HG02610 (cell line): ENCODE data around the gene SLC29A4.
"Not testable (repeated sequence)": the region's sequence is repeated elsewhere in the genome, so short reads cannot be mapped to it uniquely, and the experiment has no call there.

Source experiments
- ATAC-seq: cut with Tn5 transposase; IDR thresholded peaks from one replicate; pipeline ENCODE4 v1.9.1; 2021; ENCODE audit warnings: mild to moderate bottlenecking, moderate library complexity; ENCODE audit not compliant: unreplicated experiment

Gene SLC29A4

DNA sequence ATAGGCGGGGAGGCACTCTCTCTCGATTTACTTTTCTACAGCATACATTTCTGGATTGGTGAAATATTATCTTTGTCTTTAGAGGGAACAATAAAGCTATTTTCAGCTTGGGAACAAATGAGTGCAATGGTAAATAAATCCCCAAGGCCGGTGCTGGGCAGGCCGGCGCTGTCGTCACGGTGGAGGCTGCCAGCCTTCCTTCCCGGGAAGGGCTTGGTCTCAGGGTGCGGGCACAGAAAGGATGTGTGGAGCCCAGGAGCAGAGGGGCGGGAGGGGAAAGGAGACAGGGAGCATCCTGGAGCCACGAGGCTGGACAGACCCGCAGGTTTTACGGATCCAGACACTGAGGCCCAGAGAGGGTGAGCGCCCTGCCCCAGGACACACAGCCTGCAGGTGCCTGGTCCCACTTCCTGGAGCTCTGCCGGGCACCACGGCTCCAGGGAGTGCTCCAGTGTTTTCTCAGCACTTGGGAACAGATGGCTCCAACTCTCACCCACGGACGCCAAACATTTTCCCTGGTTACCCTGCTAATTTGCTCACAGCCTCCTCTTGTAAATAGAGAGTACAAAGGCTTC, 8.8 kb upstream of the SLC29A4 start:
- ATAC-seq, result not testable (repeated sequence)

DNA sequence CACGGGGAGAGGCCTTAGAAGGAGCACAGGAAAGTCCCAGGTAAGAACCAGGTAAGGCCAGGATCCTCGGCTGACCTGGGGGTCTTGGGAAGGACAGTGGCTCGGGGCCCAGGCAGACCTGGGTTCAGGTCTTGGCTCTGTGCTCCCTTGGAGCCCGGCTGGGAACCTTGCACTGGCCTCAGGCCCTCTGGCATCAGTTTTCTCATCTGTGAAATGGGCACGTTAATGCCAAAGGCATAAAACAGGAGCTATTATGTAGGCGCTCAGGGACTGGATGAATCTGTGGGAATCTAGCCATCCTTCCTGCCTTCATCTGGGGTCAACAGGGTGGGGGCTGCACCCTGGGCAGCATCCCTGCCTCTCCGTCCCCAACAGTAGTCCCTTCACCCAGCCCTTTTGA, 8.3 kb upstream of the SLC29A4 start:
- no peak for ATAC-seq

DNA sequence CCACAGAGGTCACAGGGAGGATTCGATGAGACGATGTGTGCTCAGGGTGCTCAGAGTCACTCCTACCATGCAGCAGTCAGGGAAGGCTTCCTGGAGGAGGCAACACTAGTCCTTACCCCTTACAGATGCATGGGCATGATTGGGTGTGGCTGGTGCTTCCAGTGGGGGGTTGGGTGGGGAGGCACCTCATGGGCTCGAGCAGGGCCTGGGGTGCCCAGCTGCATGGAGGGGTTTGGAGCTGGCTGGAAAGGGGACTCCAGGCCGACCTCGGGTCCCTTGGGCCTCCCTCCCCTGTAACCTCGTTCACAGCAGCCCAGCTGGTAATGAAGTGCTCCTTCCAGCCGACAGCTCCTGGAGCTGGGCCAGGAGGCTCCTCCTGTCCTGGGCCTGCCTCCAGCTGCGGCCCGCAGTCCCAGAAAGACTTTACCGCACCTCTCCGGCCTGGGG, 7.7 kb upstream of the SLC29A4 start:
- ATAC-seq, result not testable (repeated sequence)

DNA sequence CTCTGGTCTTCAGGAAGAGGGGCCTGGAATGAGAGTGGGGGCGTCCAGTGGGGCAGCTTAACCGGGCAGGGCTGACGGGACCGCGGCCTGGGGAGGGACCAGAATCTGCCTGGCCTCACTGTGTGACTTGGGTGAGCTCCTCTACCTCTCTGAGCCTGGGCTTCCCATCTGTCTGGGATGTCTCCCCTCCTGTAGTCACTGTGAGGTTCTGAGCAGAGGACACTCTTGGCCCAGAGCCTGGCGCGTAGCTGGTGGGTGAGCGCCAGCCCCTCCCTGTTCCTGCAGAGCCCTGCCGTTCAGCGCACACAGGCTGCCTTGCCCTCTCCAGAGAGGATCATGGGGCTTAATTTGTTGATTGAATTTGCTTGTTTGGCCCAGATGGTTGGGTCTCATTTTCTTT, 7.2 kb upstream of the SLC29A4 start:
- ATAC-seq, result not testable (repeated sequence)

DNA sequence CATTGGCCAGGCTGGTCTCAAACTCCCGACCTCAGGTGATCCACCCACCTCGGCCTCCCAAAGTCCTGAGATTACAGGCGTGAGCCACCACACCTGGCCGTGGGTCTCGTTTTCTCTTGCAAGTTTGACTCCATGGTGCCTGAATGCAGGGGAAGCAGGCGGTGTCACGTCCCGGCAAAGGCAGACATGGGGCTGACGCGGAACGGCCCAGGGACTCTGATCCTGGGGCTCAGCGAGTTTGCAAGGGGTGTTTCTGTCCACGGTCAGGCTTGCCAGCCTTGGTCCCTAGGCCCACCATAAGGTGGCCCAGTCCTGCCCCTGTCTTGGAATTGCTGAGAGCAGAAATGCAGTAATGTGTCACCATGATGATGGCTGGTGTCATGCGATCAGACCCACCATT, 6.6 kb upstream of the SLC29A4 start:
- ATAC-seq, result not testable (repeated sequence)

DNA sequence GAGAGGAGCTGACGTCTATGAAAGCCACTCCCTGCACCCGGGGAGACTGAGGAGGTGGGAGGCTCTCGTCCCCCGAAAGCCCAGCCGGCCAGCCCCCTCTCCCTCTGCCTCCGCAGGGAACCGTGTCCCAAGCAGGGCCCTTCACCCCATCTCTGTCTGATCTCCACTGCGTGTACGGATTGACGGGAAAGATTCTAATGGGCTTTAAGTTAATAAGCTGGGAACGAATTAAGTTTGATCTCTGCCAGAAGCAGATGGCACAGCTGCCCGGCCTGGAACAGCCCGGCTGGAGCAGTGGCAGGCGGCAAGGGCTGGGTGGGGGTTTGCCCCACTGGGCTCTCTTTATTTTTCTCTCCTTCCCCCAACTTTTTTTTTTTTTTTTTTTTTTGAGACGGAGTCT, 6.1 kb upstream of the SLC29A4 start:
- ATAC-seq, result no peak

DNA sequence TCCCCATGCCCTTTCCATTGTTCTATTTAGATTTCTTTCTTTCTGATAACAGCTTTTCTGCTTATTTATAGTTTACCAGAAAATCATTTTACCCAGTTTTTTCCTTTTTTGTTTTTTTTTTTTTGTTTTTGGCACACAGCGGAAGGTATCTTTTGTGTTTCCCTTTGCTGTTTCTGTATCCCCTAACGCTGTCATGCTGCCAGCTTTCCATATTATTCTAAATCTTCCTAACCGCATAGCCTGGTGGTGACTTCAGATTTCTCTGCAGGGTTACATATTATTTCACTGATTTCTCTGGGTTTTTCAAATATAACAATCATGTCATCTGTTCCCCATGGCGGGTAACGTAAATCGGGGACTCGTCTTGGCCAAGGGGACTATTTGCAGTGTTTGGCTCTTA, 4.0 kb upstream of the SLC29A4 start:
- ATAC-seq, result no peak

DNA sequence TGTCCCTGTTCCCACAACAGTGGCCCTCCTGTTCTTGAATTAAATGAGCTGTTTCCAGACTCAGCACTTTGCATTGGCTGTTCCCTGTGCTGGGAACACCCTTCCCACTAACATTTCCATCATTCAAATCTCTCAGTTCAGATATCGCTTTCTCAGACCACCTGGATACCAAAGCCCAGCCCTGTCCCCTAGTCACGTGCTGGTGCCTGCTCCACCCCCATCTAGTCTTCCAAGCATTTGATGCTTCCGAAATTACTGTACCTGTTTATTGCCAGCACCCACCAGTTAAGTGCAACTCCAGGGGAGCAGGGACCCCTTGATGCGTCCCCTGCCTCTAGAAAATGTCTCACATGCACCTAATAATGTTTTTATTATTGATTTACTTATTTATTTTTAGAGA, 3.0 kb upstream of the SLC29A4 start:
- ATAC-seq, result no peak

DNA sequence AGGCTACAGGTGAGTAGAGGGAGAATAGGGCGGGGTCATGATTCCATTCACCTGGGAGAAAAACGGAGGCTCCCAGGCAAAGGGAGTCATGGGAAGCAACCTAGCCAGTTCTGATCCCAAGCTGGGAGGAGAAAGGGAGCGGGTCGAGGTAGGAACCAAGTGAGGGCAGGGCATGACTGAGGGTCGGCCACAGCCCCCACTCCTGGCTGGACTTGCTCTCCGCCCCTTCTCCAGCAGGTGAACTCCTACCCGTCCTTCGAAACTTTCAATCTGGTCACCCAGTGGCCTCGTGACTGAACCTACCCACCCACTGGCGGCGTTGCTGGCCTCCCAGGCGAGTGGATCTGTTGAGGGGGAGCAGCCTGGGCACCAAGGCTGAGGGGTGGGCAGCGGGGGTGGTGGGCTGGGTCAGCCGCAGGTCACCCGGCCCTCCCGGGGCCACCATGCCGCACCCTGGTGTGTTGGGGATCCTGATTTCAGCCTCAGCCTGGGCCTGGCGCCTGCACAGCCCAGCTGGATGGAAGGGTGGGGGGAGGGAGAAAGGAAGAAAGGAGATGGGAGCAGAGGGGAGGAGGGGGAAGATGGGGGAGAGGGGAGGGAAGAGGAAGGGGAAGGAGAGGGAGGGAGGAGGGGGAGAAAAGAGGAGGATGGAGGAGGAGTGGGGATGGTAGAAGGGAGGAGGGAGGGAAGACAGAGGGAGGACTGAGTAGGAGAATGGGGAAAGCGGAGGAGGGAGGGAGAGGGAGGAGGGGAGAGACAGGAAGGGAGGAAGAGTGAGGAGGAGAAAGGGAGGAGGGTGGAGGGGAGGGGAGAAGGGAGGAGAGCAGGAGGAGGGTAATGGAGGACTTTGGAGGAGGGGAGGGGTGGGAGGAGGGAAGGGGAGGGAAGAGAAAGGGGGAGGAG, 894 bp upstream of the SLC29A4 start:
- not testable (repeated sequence) for ATAC-seq

DNA sequence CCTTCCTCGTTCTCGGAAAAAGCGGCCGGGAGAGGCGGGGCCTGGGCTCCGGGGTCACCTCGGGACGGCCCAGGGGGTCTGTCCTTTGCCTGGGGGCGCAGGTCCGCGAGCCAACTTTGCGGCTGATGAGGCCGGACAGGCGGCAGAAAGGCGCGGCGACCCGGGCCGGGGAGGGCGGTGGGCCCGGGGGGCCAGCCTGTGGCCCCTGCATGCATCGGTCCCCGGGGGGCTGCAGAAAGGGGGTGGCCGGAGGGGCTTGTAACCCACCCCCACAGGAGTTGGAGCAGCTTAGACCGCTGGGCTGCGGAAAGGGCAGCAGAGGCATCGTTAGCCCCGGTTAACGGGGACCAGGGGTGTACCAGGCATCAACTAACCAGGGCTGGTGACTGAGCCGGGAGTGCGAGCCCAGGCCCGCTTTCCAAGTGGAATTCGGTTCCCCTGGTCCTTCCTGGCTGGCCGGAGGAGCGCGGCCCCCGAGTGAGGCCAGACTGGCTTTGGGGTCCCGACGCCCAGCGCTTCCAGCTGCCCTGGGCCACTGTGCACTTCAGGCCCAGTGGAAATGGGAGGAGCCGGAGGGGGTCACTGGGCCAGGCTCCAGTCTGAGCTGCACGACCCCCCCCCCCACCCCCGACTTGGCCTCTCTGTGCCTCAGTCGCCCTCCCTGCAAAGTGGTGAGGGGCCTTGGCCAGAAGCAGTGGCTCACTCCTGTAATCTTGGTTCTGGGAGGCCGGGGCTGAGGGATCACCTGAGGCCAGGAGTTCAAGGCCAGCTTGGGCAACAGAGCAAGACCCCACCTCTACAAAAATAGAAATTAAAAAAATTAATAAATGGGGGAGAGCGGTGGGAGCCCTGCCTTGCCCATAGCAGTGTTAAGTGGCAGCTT, 919 bp downstream of the SLC29A4 start:
- ATAC-seq, result no peak

DNA sequence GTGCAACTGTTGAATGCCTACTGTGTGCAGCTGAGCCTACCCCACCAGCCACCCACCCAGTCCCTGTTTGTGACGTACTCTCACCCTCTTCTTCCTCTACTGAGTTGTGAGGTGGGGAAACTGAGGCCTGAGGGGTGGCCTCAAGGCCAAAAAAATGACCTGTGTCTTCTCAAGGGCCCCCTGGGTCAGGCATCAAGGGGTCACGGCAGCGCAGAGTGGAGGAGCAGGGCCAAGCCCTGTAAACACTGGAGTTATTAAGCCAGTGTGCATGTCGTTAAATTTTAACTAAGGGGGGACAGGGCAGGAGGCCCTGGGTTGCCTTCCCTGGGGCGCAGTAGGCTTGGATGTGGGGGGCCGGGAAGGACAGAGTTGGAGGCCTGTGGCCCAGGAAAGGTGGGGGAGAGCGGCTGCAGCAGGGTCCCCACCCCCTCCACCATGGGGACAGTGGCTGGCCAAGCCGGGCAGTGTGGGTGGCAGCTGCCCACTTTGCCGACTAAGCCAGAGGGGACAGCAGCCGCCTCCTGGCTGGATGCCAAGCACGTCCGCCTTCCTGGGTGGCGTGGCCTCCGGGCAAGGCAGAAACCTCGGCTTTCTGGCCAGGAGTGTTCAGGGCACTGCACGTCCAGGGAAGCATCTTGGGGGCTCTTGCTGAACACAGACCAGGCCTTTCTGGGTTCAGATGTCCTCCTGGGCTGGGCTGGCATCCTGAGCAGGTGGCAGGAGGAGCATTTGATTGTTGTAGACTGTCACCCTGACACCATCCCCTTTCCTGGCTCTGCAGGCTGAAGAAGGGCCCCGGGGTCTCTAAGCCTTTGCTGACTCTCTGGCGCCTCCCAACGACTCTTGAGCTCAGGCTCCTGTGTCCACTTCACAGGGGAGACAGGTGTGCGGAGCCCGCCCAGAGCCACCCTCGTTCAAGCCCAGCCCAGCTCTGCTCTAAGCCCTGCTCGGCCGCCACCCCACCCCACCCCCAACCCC, 1.9 kb downstream of the SLC29A4 start:
- ATAC-seq, result no peak

DNA sequence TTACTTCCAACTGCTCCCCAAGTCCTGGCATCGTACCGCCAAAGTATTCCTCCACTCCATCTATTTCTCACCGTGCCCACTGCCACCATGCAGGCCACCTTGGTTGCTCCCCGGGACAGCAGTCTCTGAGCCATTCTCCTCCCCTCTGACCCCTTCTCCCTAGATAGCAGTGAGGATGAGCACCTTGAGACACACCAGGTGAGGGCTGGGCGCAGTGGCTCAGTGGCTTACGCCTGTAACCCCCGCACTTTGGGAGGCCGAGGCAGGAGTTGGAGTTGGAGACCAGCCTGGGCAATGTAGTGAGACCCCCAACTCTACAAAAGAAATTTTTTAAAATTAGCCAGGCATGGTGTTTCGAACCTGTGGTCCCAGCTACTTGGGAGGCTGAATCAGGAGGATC, 4.2 kb downstream of the SLC29A4 start:
- ATAC-seq, result no peak

DNA sequence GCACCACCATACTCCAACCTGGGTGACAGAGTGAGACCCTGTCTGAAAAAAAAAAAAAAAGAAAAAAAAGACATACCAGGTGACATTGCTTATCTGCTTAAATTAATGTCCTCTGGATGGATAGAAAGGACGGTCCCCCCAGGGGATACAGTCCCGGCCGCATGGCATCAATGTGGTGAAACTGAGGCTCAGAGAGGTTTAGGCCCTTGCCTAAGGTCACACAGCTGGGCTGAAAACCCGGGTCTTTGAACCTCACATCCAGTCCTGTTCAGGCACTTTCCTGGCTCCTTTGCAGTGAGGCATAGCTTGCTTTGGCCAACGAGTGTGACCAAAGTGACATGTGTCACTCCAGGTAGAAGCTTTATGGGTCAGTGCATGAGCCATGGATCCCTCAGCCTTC, 4.6 kb downstream of the SLC29A4 start:
- not testable (repeated sequence) for ATAC-seq

DNA sequence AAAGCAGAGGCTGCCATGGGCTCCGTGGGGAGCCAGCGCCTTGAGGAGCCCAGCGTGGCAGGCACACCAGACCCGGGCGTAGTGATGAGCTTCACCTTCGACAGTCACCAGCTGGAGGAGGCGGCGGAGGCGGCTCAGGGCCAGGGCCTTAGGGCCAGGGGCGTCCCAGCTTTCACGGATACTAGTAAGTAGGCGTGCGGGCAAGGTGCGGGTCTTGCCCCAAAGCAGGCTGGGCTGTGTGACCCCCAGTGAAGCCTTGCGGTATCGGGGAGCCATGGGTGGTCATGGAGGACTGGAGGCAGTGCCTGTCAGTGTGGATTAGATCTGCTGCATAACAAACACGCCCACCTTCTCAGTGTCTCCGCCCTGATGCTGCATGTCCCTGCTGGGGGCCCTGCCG, 5.1 kb downstream of the SLC29A4 start:
- no peak for ATAC-seq

DNA sequence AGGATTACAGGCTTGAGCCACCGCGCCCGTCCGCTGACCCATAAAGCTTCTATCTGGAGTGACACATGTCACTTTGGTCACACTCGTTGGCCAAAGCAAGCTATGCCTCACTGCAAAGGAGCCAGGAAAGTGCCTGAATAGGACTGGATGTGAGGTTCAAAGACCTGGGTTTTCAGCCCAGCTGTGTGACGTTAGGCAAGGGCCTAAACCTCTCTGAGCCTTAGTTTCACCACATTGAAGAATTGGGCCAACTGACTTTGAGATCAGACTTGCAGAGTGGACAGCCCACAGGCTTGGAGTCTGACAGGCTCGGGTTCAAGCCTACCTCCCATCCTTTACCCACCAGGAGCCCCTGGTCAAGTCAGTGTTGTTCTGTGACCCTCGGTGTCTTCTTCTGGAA, 5.8 kb downstream of the SLC29A4 start:
- not testable (repeated sequence) for ATAC-seq

DNA sequence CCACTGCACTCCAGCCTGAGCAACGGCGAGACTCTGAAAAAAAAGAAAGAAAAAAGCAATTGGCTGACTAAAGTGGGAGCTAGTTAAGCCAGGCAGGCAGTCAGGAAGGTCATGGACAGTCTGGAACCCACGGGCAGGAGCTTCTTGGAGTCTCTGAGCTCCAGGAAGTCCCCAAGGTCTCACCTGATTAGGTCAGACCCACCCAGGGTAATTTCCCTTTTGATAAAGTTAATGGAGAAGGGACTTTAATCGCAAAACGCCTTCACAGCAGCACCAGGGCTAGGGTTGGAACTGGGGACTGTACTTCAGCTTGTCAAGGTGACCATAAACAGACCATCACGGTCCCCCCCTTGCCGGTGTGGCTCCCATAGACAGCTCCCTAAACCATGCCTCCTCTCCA, 6.6 kb downstream of the SLC29A4 start:
- no peak for ATAC-seq

DNA sequence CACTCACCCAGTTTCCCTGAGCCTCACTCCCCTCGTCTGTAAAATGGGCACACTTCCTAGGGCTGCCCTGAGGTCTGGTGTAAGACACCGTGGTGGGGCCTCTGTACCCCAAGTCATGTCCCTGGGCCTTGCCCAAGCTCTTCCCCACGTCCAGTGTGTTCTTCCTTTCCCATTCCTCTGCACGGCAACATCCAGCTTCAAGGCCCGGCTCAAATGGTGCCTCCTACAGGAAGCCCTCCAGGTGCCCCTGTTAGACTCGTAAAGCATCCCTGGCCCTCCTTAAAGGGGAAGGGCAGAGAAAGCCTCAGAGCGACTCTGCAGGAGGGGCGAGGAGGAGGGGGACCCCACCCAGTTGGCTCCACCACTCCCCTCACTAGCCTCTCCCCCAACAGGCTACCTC, 8.6 kb downstream of the SLC29A4 start:
- ATAC-seq, result no peak

DNA sequence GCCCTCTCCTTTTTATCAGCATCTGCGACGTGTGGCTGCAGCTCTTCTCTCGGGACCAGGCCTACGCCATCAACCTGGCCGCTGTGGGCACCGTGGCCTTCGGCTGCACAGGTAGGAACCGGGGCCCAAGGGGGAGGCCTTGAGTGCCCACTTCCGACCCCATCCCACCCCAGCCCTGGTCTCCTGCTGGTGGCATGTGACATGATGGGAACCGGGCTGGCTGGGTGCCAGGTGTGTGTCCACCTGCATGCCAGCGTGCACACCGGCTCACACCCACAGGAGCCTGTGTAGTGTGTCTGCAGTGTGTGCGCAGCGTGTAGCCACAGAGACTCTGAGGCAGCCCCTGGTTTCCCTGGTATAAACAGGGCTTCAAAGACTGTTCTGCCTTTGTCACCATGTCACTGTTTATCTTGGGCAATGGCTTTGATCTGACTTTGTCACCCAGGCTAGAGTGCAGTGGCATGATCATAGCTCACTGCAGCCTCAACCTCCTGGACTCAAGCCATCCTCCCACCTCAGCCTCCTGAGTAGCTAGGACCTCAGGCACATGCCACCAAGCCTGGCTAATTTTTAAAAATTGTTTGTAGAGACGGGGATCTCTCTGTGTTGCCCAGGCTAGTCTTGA, 9.1 kb downstream of the SLC29A4 start:
- not testable (repeated sequence) for ATAC-seq

DNA sequence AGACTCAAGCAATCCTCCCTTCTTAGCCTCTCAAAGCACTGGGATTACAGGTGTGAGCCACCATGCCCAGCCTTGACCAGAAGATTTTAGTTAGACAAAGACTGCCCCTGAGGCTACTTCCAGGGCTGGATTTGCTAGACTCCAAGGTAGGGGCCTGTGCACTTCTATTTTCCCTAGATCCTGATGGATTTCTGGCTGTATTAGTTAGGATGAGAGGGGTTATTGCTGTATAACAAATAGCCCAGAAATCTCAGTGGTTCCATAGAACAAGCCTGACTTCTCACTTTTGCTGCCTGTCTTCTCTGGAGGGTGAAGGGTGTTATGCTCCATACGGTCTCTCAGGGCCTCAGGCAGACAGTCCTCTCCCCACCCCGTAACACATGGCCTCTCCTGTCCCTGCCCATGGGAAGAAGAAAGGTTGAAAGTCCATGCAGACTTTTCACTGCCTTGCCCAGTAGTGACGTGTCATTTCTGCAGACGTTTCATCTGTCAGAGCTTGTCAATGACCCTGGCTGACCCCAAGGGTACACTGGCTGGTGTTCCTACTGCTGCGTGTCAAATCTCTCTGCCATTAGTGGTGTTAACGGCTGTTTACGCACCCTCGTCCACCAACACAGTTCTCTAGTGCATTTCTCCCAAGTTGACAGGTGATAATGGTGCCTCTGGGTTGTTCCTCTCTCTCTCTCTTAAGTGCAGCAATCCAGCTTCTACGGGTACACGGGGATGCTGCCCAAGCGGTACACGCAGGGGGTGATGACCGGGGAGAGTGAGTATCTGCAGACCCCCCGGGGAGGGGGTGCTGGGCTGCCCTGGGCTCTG, 11.6 kb downstream of the SLC29A4 start:
- ATAC-seq, result no peak
